ENCODE measurements around the gene LRRC26. TPM values are rescaled to one million over a fixed set of nuclear protein-coding genes. Genes with fewer than 3 reads are reported as not detected.
A peak's percentile ranks its signal among the peaks of the same experiment; 100 is the strongest.

LRRC26 gene
- total and polyA plus RNA-seq, 8 donors, result 1.00 to 440 (median 5.7) TPM; not detected in 2

- no peak for TF ChIP-seq POLR2AphosphoS5 (IDR thresholded peaks at IDR 0.05)
- no peak for TF ChIP-seq EP300 (IDR thresholded peaks at IDR 0.05)
- no peak for TF ChIP-seq POLR2A (IDR thresholded peaks at IDR 0.05)
- TF ChIP-seq, protein P1, sequence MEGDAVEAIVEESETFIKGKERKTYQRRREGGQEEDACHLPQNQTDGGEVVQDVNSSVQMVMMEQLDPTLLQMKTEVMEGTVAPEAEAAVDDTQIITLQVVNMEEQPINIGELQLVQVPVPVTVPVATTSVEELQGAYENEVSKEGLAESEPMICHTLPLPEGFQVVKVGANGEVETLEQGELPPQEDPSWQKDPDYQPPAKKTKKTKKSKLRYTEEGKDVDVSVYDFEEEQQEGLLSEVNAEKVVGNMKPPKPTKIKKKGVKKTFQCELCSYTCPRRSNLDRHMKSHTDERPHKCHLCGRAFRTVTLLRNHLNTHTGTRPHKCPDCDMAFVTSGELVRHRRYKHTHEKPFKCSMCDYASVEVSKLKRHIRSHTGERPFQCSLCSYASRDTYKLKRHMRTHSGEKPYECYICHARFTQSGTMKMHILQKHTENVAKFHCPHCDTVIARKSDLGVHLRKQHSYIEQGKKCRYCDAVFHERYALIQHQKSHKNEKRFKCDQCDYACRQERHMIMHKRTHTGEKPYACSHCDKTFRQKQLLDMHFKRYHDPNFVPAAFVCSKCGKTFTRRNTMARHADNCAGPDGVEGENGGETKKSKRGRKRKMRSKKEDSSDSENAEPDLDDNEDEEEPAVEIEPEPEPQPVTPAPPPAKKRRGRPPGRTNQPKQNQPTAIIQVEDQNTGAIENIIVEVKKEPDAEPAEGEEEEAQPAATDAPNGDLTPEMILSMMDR (IDR thresholded peaks at IDR 0.05), result no peak
- Histone ChIP-seq H3K4me1 (no peaks in the 10 kb centered on the region), H3K9me3 (peaks cover 0 to 3% (median 0%) of the 10 kb centered on the region in 4 donors), H3K27me3 (peaks cover 3 to 65% (median 29%) of the 10 kb centered on the region in 3 donors), H3K4me3 (no peak overlapping the region), H3K27ac (no peak overlapping the region), H3K36me3 (no peaks in the 10 kb centered on the region)
- peak in 1 of 2 donors; percentile 47 for DNase-seq
- WGBS, 5 donors, result 47 to 62% (median 61%) methylated on average over 19 to 20 of the region's 20 CpGs
- intact Hi-C loops (cut with DNase I; ENCODE audit: low total_unique reads), result no loop called here
These were observed 19.8 kb downstream of the LRRC26 start for GRCh38 chr9:137149942-137150616.

DNA sequence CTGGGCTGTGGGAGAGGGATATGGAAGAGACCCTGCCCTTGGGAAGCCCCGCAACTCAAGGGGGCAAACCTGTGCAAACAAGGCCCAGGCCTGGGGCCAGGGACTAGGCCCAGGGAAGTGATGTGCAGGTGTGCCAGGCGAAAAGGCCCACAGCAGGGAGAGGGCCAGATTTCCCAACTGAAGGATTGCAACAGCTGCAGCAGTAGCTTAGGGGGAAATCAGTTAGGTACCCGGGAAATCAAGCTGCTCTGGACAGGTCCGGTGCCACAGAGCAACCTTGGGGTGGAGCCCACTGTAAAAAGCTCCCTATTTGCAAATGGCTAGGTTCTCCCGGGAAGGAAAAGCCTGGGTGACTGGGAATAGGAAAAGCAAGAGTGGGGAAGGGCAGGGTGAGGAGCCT is 20.5 kb downstream of the LRRC26 start:
- Histone ChIP-seq H3K9me3 (peaks cover 0 to 3% (median 0%) of the 10 kb centered on the region in 4 donors), H3K4me1 (no peaks in the 10 kb centered on the region), H3K27ac (no peak overlapping the region), H3K36me3 (no peaks in the 10 kb centered on the region), H3K27me3 (peaks cover 3 to 60% (median 28%) of the 10 kb centered on the region in 3 donors), H3K4me3 (no peak overlapping the region)
- TF ChIP-seq EP300 (IDR thresholded peaks at IDR 0.05) (no peak), POLR2A (IDR thresholded peaks at IDR 0.05) (no peak), POLR2AphosphoS5 (IDR thresholded peaks at IDR 0.05) (no peak)
- TF ChIP-seq, protein P1 (IDR thresholded peaks at IDR 0.05), result no peak
- 67 to 77% (median 76%) methylated on average over 4 to 5 of the region's 5 CpGs for WGBS, 5 donors
- no peak for DNase-seq
- intact Hi-C loops (cut with DNase I; ENCODE audit: low total_unique reads), result no loop called here

DNA sequence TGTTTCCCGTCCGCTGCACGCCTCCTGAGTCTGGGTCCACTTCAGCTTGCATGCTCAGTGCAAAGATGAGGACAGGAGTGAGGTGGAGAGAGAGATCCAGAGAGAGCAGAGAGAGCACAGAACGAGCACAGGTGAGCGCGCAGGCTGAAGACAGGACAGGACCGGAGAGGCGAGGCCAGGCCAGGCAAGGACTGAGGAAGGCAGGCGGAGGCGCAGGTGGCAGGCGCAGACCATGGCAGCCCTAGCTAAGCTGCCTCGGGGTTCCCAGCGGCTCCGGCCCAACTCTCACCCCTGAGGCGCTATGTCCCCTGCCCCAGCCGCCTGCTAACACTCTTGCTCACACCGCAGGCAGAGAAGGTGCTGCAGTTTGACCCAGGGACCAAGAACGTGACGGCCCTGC is 21.2 kb downstream of the LRRC26 start:
- 79 to 87% (median 83%) methylated on average over 14 to 19 of the region's 19 CpGs for WGBS, 5 donors
- DNase-seq, result no peak

DNA sequence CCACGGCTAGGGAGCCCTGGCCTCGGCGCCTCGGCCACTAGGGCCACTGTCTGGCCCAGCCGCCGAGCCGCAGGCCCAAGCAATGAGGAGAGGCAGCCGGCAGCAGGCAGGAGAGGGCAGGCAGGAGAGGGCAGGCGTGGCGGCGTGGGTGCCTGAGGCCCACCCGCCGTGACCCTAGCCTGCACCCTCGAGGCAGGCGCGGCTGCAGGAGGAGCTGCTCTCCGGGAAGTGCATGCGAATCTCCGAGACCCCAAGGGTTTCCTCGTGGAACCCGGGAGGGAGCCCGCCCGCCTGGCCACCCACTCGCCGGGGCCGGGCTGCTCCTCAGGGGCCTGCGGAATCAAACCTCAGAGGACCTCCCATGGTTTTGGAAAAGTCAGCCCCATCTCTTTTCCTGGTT is 21.6 kb downstream of the LRRC26 start:
- Histone ChIP-seq H3K9me3 (peaks cover 0 to 3% (median 0%) of the 10 kb centered on the region in 4 donors), H3K4me1 (no peaks in the 10 kb centered on the region), H3K36me3 (no peaks in the 10 kb centered on the region), H3K27me3 (peaks cover 3 to 62% (median 31%) of the 10 kb centered on the region in 3 donors), H3K27ac (no peak overlapping the region), H3K4me3 (no peak overlapping the region)
- intact Hi-C loops (cut with DNase I; ENCODE audit: low total_unique reads), result no loop called here
- TF ChIP-seq EP300 (IDR thresholded peaks at IDR 0.05) (no peak), POLR2A (IDR thresholded peaks at IDR 0.05) (no peak), POLR2AphosphoS5 (IDR thresholded peaks at IDR 0.05) (no peak)
- TF ChIP-seq, protein P1 (IDR thresholded peaks at IDR 0.05), result no peak
- DNase-seq, result no peak
- WGBS, 5 donors, result 67 to 75% (median 69%) methylated on average over 15 to 27 of the region's 27 CpGs

More for the DNA sequence above, 21.2 kb downstream of the LRRC26 start:
- H3K27me3 ChIP-seq, result peaks cover 3 to 61% (median 28%) of the 10 kb centered on the region in 3 donors
- H3K36me3 ChIP-seq, result no peaks in the 10 kb centered on the region
- TF ChIP-seq, protein P1 (IDR thresholded peaks at IDR 0.05), result no peak
- TF ChIP-seq EP300 (IDR thresholded peaks at IDR 0.05), result no peak
- no peak for TF ChIP-seq POLR2A (IDR thresholded peaks at IDR 0.05)
- no peak for TF ChIP-seq POLR2AphosphoS5 (IDR thresholded peaks at IDR 0.05)
- intact Hi-C loops (cut with DNase I; ENCODE audit: low total_unique reads), result no loop called here
- H3K4me1 ChIP-seq, result no peaks in the 10 kb centered on the region
- no peak overlapping the region for H3K4me3 ChIP-seq
- H3K9me3 ChIP-seq, result peaks cover 0 to 3% (median 0%) of the 10 kb centered on the region in 4 donors
- H3K27ac ChIP-seq, result no peak overlapping the region

Measured in stomach (tissue), 9 donors.